BE2C (cell line): ENCODE results near the gene NOS1AP.

Experiments used
- DNase-seq: peaks from one replicate; pipeline ENCODE4 v3.0.0-alpha.2; 2020
- H3K27me3 ChIP-seq: fragments of 250-450 bp; sonication (Bioruptor Pico); 2 replicates; pipeline ENCODE4 v1.5.1; 2020; ENCODE audit warnings: mild to moderate bottlenecking
- H3K36me3 ChIP-seq: fragments of 250-450 bp; sonication (Bioruptor Pico); 2 replicates; pipeline ENCODE4 v1.5.1; 2020; ENCODE audit warnings: mild to moderate bottlenecking
- H3K4me1 ChIP-seq: fragments of 250-450 bp; sonication (Bioruptor Pico); 2 replicates; pipeline ENCODE4 v1.5.1; 2020
- H3K4me3 ChIP-seq: 2 replicates; pipeline ENCODE4 v1.5.1; 2011; ENCODE audit warnings: low read depth, low read length
- H3K9me3 ChIP-seq: fragments of 250-450 bp; sonication (Bioruptor Pico); 2 replicates; pipeline ENCODE4 v1.5.1; 2020
- TF ChIP-seq, protein P1 (sequence below): IDR thresholded peaks from 2 replicates; pipeline ENCODE4 v1.5.1; 2012; ENCODE audit warnings: mild to moderate bottlenecking, low read depth, low read length

NOS1AP gene

GRCh38 chr1:162233066-162233465 is 163.6 kb downstream of the NOS1AP start:
- H3K4me3 ChIP-seq: no peak overlapping the region
- TF ChIP-seq, protein P1, sequence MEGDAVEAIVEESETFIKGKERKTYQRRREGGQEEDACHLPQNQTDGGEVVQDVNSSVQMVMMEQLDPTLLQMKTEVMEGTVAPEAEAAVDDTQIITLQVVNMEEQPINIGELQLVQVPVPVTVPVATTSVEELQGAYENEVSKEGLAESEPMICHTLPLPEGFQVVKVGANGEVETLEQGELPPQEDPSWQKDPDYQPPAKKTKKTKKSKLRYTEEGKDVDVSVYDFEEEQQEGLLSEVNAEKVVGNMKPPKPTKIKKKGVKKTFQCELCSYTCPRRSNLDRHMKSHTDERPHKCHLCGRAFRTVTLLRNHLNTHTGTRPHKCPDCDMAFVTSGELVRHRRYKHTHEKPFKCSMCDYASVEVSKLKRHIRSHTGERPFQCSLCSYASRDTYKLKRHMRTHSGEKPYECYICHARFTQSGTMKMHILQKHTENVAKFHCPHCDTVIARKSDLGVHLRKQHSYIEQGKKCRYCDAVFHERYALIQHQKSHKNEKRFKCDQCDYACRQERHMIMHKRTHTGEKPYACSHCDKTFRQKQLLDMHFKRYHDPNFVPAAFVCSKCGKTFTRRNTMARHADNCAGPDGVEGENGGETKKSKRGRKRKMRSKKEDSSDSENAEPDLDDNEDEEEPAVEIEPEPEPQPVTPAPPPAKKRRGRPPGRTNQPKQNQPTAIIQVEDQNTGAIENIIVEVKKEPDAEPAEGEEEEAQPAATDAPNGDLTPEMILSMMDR: no peak
- no peaks in the 10 kb centered on the region for H3K9me3 ChIP-seq
- H3K27me3 ChIP-seq: no peaks in the 10 kb centered on the region
- H3K36me3 ChIP-seq: no peaks in the 10 kb centered on the region
- peaks cover 3% of the 10 kb centered on the region for H3K4me1 ChIP-seq
- no peak for DNase-seq

GRCh38 chr1:162233937-162234336 is 164.4 kb downstream of the NOS1AP start:
- TF ChIP-seq, protein P1: no peak
- Histone ChIP-seq H3K27me3 (no peaks in the 10 kb centered on the region), H3K4me3 (no peak overlapping the region), H3K9me3 (no peaks in the 10 kb centered on the region), H3K36me3 (no peaks in the 10 kb centered on the region), H3K4me1 (no peaks in the 10 kb centered on the region)
- DNase-seq: no peak

DNA sequence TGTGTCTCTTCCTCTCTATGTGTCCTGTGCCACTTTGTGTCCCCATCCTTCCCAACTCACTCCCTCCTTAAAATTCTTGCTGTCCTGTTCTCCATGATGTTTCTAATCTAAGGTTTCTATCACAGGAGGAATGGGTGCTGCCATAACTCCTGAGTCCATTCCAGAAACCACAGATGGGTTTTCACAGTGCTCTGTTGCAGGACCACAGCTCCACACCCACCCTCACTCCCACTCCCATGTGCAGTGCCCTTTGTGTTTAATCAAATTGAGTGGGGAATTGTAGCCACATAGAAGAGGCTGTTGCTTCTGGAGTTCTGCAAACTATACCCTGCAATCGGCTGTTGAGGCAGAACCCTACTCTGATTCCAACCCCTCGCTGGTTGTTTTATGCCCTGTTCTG is 165.1 kb downstream of the NOS1AP start:
- H3K4me3 ChIP-seq: no peak overlapping the region
- H3K9me3 ChIP-seq: no peaks in the 10 kb centered on the region
- TF ChIP-seq, protein P1: no peak

DNA sequence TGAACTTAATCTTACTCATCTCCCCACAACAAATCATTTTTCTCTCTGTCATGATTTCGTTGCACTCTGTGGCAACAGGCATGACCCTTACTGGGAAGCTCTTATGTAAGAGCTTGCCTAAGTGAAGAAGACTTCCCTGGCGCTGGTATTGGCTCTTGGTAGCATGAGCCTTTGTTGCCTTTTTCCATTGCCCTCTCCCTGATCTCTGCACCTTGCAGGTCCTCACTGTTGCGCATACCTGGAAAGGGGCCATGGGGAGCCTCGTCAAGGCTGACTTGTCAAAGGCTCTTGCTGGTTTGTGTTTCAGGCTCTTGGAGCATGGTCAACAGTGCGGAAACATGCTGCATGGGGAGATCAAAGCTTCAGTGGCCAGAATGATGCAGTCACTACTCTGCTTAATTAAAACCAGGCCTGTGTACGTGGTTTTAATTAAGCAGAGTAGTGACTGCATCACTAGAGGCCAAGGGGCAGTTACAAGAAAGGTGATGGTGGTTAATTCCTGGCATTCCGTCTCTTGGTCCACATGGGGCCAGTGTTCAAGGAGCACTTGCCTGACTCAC is 165.8 kb downstream of the NOS1AP start:
- no peak for DNase-seq

More for the DNA sequence above, 165.1 kb downstream of the NOS1AP start:
- DNase-seq: no peak
- H3K27me3 ChIP-seq: no peaks in the 10 kb centered on the region
- H3K4me1 ChIP-seq: no peaks in the 10 kb centered on the region
- no peaks in the 10 kb centered on the region for H3K36me3 ChIP-seq

DNA sequence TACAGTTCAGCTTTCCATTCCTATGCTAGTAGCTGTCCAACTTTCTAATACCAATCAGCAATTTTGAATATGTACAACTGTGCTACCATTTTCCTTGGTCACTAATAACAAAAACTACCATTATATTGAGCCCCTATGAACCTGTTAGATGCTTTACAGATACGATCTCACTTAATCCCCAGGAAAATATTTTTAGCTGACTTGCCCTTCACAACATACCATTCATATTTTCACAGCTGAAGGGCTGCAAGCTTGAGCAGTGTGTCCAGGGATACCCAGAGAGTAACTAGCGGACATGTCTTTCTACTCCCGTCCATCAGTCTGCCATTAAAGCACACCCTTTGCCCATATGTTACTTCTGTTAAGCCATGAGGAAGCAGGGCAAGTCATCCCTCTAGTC is 166.7 kb downstream of the NOS1AP start:
- DNase-seq: no peak
- Histone ChIP-seq H3K9me3 (no peaks in the 10 kb centered on the region), H3K27me3 (no peaks in the 10 kb centered on the region), H3K4me1 (no peaks in the 10 kb centered on the region), H3K36me3 (no peaks in the 10 kb centered on the region), H3K4me3 (no peak overlapping the region)
- TF ChIP-seq, protein P1: no peak

More for the DNA sequence above, 165.8 kb downstream of the NOS1AP start:
- H3K4me1 ChIP-seq: no peaks in the 10 kb centered on the region
- TF ChIP-seq, protein P1: no peak
- no peak overlapping the region for H3K4me3 ChIP-seq
- no peaks in the 10 kb centered on the region for H3K9me3 ChIP-seq
- no peaks in the 10 kb centered on the region for H3K36me3 ChIP-seq
- H3K27me3 ChIP-seq: no peaks in the 10 kb centered on the region

GRCh38 chr1:162236618-162237017 is 167.1 kb downstream of the NOS1AP start:
- no peaks in the 10 kb centered on the region for H3K27me3 ChIP-seq
- no peaks in the 10 kb centered on the region for H3K4me1 ChIP-seq

More at GRCh38 chr1:162236618-162237017, 167.1 kb downstream of the NOS1AP start:
- Histone ChIP-seq H3K4me3 (no peak overlapping the region), H3K36me3 (no peaks in the 10 kb centered on the region), H3K9me3 (no peaks in the 10 kb centered on the region)
- TF ChIP-seq, protein P1: no peak
- no peak for DNase-seq
